Pulmonary artery endothelial cell (primary cell): ENCODE data around the gene E2F2. TPM values are rescaled to one million over a fixed set of nuclear protein-coding genes. Genes with fewer than 3 reads are reported as not detected.
"Not testable (repeated sequence)": the region's sequence is repeated elsewhere in the genome, so short reads cannot be mapped to it uniquely, and the experiment has no call there.

Experiments used
- DNase-seq: peaks from one replicate; pipeline ENCODE4 v3.0.0-alpha.2; 2011; ENCODE audit warnings: low read depth, low spot score
- total RNA-seq: library from RNA; depleted of rRNA; stranded (reverse); fragments of >200 nt; gene quantifications from 2 replicates; pipeline ENCODE4 v1.2.3, GENCODE V29; 2014

Gene E2F2
- total RNA-seq, 1 donor from 2014 or later = 2.1 TPM

GRCh38 chr1:23524716-23525401 lies 6.2 kb downstream of the E2F2 start:
- no peak for DNase-seq

- no peak for DNase-seq
These were observed 6.9 kb downstream of the E2F2 start for GRCh38 chr1:23524163-23524562.

DNA sequence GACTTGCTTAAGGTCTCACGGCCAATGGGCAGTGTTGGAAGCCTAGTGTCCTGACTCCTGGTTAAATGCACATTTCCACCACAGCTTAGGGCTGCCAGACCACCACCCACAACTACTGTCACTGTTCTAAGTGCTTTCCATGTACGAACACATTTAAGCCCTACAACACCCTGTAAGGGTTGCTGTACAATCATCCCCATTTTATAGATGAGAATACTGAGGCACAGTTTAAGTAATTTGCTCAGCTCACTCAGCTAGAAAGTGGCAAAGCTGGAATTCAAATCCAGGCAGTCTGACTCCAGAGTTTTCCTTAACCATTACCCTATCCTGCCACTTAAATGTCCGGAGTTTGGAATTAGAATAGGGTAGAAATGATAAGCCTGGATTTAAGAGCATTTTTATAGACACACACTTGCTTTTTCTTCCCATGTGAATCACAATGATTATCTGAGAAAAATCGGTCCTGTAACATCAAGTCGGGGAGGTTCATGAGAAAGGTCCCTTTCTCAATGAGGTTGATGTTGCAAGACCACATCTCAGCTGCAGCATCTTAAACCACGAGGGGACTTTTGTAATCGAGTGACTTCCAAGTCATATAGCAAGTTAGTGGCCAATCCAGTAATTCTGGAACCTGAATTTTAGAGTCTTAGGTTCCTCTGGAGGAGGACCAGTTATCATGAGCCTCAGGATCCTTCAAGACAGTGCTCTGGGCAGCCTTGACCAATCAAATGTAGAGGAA lies 8.6 kb downstream of the E2F2 start:
- no peak for DNase-seq

GRCh38 chr1:23521588-23521987 lies 9.4 kb downstream of the E2F2 start:
- DNase-seq = no peak

DNA sequence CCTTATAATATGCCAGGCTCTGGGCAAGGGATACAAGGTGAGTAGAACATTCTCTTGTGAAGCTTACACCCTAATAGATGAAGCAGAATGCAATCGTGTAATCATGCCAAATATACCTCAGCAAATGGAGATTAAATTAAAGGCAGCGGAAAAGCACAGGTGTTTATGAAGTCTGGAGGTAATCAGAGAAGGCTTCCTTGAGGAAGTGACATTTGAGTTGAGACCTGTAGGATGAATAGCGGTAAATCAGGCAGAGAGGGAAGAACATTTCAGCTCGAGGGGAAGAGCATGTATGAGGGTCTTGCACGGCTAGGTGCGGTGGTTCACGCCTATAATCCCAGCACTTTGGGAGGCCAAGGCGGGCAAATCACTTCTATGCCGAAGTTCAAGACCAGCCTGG lies 13.5 kb downstream of the E2F2 start:
- no peak for DNase-seq

GRCh38 chr1:23515905-23516304 lies 15.1 kb downstream of the E2F2 start:
- DNase-seq = no peak

DNA sequence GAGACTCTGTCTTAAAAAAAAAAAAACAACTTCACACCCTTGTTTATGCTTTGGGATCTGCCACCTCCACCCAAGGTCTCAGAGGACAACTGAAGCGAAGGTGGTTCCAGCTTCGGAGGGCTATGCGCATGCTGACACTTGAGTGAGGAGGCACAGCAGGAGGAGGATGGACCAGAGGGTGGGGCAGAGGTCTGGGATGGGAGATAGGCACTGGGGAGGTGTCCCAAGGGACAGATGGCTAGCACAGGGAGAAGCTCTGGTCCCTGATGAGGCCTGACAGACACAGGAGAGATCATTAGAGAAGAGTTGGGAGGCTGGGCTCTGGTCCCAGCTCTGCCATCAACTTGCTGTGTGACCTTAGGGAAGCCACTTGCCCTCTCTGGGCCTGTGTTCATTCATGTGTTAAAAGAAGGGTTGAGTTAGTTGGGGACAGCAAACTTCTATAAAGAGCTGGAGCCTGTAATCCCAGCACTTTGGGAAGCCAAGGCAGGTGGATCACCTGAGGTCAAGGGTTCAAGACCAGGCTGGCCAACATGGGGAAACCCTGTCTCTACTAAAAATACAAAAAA lies 16.8 kb downstream of the E2F2 start:
- DNase-seq = no peak

DNA sequence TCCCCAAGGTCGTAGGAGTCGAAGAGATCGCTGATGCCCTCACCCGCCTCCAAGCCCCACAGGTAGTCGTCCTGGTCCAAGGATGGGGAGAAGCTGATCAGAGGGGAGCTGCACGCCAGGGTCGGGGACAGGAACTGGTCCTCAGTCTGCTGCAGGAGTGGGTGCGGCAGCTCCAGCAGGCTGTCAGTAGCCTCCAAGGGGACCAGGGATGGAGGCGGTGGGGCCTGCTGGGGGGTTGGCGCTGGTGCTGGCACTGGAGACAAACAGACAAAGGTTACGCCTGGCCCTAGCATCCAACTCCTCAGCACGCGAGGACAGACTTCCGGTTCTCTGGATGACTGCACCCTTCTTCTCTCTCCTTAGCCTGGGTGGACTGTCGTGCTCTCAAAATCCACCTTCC lies 21.1 kb downstream of the E2F2 start:
- no peak for DNase-seq

DNA sequence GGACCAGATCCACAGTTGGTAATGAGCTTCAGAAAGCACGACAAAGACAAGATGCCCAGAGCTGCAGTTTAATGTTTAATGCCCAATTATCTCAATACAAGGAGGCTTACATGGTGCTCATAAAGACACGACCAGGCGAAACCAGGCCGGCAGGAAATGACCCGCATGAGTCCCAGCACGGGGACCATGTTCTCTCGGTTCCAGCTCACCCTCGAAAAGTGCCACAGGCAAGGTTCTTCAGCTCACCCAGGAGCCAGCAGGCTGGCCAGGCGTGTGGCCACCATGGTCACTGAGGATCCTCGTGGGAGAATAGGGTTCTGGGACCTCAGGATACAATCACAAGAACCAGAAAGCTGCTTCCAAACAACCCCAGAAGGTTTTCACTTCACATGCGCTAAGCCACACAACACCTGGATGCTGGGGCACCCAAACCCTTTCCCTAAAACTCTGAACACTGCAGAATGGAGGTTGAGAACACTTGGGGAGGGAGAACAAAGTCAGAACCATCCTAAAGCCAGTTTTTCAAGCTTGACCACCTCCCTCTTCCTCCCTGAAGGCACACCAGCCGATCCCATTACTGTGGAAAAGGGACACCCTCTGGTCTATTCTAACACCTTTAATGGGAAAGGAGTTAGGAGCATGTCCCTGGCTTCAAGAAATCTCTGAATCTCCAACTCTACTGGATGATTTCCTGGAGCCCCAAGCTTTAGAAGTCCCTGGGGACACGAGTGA lies 24.5 kb downstream of the E2F2 start:
- no peak for DNase-seq

- no peak for DNase-seq
These were observed 25.2 kb downstream of the E2F2 start for GRCh38 chr1:23505851-23506250.

DNA sequence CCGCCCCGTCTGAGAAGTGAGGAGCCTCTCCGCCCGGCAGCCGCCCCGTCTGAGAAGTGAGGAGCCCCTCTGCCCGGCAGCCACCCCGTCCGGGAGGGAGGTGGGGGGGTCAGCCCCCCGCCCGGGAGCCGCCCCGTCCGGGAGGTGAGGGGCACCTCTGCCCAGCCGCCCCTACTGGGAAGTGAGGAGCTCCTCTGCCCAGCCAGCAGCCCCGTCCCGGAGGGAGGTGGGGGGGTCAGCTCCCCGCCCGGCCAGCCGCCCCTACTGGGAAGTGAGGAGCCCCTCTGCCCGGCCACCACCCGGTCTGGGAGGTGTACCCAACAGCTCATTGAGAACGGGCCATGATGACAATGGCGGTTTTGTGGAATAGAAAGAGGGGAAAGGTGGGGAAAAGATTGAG lies 26.9 kb downstream of the E2F2 start:
- not testable (repeated sequence) for DNase-seq

DNA sequence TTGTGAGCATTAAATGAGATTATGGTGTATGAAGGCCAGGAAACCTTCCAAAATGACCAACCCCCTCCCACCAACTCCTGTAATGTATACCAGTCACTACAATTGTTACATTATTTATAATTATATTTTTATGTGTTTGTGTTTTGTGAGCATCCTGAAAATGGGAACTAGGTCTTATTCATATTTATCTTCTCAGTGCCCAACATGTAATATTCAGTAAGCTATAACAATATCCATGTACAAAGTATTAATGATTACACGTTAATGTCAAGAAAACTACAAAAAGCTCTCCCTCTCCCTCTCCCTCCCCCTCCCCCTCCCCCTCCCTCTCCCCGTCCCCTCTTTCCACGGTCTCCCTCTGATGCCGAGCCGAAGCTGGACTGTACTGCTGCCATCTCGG lies 28.1 kb downstream of the E2F2 start:
- no peak for DNase-seq

DNA sequence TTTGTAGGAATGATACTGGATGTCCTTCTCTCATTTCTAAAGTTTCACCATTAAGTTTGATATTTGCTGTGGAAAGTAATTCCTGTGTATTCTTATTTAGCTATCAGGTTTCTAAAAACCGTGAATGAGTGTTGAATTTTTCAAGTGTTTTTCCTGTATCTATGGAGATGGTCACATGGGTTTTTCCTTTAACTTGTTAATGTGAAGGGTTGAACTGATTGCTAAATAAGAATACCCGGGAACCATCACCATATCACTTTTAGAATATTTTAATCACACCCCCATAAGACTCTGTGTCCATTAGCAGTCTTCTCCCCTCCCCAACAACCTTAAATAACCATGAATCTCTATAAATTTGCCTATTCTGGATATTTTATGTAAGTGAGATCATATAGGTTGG lies 30.6 kb downstream of the E2F2 start:
- no peak for DNase-seq

DNA sequence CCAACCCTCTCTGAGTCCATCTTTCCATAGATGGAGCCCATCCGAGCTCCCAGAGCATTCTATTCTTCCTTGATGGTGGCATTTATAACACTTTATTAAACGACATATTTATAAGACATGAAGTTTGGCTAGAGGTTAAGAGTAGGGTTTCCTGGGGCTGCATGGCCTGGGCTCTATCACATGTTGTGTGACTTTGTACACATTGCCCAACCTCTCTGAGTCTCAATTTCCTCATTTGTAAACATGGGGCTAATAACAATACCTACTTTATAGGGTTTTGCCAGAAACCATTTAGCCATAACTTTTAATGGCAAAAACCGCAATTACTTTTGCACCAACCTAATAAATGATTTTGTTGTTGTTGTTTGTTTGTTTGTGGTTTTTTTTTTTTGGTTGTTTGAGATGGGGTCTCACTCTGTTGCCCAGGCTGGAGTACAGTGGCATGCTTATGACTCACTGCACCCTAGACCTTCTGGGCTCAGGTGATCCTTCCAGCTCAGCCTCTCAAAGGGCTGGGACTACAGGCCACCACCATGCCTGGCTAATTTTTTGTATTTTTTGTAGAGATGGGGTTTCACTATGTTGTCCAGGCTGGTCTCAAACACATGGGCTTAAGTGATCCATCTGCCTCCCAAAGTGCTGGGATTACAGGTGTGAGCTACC lies 33.1 kb downstream of the E2F2 start:
- DNase-seq = no peak

DNA sequence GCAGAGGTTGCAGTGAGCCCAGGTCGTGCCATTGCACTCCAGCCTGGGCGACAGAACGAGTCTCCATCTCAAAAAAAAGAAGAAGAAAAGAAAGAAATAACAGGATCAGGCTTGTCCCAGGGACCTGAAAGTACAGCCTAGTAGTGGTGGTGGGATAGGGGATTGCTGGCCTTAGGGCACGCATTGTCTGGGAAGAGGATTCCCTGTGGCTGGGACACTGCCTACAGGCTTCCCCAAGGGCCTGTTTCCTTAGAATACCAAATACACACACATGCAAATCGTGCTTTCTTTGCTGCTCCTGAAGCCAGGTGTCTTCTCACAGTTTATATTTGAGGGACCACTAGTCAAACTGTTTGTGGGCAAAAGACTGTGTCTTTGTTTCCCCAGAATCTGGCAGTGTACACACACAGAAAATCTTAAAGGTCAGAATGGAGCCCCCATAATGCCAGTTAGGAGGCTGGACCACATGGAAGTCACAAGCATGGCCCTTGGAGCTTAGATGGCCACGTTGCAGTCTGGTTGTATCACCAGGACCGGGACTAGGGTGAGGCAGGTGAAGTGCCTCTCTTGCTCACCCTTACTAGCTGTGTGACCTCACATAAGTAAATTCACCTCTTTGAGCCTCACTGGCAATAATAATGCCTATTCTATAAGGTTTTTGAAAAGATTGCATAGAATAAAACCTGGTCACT lies 34.4 kb downstream of the E2F2 start:
- DNase-seq = no peak

GRCh38 chr1:23494836-23495235 lies 36.2 kb downstream of the E2F2 start:
- not testable (repeated sequence) for DNase-seq

DNA sequence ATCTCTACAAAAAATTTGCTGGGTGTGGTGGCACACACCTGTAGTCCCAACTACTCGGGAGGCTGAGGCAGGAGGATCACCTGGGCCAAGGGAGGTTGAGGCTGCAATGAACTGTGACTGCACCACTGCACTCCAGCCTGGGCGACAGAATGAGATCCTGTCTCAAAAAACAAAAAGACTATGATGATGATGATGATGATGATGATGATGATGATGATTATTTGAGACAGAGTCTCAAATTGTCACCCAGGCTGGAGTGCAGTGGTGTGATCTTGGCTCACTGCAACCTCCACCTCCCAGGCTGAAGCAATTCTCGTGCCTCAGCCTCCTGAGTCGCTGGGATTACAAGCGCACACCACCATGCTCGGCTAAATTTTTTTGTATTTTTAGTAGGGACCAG lies 38.3 kb downstream of the E2F2 start:
- DNase-seq = not testable (repeated sequence)

GRCh38 chr1:23492132-23492720 lies 38.8 kb downstream of the E2F2 start:
- no peak for DNase-seq

DNA sequence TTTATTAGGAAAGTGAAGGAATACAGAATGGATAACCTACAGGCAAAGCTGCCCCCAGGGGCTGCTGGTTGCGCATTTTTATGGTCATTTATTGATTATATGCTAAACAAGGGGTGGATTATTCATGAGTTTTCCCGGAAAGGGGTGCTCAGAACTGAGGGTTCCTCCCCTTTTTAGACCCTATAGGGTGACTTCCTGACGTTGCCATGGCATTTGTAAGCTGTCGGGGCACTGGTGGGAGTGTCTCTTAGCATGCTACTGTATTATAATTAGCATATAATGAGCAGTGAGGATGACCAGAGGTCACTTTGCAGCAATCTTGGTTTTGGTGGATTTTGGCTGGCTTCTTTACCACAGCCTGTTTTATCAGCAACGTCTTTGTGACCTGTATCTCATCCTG lies 41.2 kb downstream of the E2F2 start:
- no peak for DNase-seq

DNA sequence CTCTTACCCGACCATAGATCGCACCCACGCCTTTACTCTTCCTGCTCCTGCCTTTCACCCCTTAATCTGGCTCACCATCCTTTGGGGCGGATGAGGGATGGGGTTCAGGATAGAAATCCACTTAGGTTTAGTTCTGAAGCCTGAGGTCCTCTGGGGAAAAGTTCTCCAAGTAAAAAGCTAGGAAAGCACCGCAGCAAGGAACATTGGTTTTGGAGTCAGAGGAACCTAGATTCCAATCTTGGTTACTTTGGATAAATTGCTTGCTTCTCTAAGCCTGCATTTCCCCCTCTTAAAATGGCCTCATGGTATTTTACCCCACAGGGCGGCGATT lies 46.1 kb downstream of the E2F2 start:
- no peak for DNase-seq
